NCI-H2196 treated with DMSO at 0.1 percent for 48 hours (cell line): ENCODE data around the gene NTM.

Experiments
- DNase-seq: peaks from one replicate; lab custom pipeline; 2025; ENCODE audit not compliant: unreplicated experiment; lab: John Stamatoyannopoulos, UW

NTM gene

DNA sequence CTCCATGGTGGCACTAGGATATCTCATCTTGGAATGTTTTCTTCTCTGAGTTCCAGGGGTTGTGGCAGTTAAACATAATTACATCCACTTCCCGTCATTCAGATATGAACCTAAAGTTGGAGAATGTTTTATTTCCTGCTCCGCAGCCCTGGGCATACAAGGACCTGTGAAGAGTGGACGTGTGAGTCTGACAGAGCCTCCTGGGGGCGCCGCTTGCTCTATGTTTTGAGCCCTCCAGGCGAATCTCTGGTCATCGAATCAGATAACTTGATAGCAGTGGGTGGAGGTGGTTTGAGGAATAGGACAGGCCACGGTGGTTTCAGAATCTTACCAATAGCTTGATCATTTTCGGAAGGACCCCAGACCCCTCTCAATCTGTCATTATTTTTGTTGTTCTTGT is 174.2 kb downstream of the NTM start:
- DNase-seq, result no peak

DNA sequence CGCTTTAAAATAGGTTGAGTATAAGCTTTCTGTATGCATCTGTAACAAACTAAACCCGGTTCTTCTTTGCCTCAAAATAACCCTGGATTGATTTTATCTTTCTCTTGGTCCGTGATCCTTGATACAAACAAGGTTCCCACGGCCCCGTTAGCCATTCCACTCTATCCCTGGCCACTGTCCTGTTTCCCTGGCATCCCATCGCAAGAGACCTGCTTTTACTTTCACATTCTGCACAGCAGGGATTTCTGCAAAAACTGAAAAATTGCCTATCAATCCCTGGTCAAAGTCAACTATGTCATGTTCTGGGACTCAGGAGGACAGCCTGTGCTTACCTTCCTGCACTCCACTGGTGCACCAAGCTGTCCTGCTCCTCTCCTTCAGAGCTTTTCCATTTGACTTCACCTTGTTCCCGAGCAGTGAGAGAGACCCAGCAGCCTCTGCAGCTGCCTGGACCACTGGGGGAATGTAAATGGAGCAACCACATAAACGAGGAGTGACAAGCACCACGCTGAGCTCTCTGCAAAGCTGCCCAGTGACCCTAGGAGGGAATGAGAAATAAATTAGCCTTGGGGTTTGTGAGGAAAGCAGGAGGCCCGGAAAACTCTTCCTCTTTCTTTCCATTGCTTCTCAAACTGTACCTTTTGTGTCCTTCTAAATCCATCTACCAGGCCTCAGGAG is 175.9 kb downstream of the NTM start:
- no peak for DNase-seq

DNA sequence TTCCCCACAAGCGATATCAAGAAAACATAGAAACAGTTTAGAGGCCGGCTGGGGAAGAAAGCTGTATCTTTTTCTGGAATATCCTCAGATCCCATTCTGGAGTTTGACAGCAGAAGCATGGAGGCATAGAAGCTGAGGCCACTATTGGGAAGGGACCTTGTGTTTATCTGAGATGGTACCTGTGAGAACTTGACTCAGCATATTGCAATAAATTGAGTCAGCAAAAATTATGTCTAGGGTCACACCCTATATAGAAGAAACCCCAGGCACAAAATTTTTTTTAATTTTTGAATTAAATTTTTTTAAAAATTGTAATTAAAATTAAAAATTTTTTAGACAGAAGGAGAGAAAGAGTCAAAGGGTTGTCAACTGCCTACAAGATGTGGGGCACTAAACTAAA is 178.7 kb downstream of the NTM start:
- DNase-seq, result no peak

GRCh38 chr11:131549770-131550169 is 179.4 kb downstream of the NTM start:
- no peak for DNase-seq

GRCh38 chr11:131560287-131560686 is 189.9 kb downstream of the NTM start:
- no peak for DNase-seq

DNA sequence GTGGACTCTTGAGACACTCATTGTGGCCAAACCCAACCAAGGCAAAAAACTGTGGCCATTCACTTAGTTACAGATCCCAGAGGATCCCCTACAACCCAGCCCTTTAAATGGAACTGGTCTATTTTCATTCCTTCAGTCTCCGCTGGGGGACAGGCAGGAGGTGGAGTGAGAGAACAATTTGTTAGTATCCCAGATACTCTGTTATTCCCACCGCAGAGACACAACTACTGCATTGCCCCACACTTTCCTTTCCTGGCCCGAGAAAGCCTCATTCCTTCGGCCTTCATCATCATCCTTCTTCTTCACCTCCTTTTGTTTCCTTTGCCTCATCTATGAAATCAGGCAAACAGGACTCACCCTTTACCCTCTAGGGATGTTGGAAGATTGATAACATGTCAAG is 191.1 kb downstream of the NTM start:
- DNase-seq, result no peak

DNA sequence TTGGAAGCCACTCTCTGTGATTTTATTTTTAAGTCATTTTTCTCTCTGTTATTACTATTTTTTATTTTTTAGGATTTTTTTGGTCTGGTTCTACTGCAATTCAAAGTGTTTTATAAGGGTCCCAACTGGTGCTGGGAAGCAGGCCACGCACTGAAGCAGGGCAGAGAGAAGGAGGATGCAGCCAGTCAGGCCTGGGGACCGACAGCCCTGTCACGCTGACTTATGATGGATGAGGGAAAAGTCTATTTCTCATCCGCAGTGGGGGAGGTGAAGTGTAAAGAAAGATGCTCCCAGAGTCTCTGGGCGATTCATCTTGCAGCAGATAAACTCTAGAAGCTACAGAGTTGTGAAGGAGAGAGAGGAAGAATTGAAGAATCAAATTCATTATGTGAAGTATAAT is 191.6 kb downstream of the NTM start:
- no peak for DNase-seq

DNA sequence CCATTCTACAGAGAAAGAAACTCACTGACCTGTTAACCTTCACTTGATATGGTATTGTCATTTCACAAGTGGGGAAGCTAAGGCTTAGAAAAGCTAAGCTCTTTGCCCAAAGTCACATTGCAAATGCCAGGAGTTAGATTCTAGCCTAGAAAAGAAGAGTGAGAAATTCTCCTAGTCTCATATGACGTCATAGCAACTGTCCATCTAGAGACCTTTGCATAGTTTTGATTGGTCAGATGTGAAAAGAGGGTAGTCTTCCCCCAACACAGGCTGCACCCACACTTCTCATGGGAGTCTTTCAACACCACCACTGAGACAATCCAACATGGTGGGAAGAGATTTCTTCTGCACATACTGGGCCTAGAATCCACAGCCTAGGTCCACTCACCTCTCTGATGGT is 197.9 kb downstream of the NTM start:
- DNase-seq, result no peak

- no peak for DNase-seq
Observed at GRCh38 chr11:131571571-131571970, 201.2 kb downstream of the NTM start.

DNA sequence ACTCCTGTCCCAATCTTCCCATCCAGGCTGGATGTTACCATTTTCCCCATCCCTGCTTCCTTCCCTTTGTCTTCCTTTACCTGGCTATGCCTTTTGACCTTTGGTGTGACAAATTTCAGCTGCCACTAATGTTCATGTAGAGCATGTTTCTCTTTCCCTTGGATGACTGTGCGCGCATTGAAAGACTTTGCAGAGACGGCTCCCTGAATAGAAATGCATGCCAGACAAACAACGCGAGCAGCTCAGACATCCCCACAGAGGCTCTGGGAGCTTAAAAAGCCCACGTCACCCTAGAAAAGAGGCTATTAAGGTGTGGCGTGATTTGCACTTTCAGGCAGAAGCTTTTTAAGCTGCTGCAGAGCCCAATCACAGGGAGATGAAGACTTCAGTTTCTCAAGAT is 202.0 kb downstream of the NTM start:
- no peak for DNase-seq

- no peak for DNase-seq
Observed at GRCh38 chr11:131579932-131580387, 209.5 kb downstream of the NTM start.

- no peak for DNase-seq
Observed at GRCh38 chr11:131580476-131580875, 210.1 kb downstream of the NTM start.

GRCh38 chr11:131581046-131581445 is 210.6 kb downstream of the NTM start:
- DNase-seq, result no peak

DNA sequence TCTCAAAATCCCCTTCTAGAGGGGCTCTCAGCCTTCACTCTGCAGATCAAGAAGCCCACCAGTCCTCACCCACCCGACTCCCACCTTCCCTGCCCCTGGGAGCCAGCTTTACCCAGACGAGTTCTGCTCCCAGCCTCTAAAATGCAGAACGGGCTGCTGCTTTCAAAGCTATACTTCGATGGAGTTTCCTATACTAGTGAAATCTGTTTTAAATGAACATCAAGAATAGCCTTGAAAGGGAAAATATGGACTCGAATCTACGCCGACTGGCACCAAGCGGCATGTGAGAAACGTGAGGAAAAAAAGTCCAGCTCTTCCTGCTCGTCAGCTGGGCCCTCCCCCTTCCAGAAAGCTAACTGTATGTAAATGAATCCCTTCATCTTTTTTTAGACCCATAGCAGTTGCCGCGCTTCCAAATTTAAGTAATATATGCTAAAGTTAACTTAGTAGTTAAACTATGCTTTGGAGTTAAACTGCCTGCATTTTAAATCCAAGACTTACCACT is 211.7 kb downstream of the NTM start:
- no peak for DNase-seq

- DNase-seq, result no peak
Observed at GRCh38 chr11:131583421-131583820, 213.0 kb downstream of the NTM start.

DNA sequence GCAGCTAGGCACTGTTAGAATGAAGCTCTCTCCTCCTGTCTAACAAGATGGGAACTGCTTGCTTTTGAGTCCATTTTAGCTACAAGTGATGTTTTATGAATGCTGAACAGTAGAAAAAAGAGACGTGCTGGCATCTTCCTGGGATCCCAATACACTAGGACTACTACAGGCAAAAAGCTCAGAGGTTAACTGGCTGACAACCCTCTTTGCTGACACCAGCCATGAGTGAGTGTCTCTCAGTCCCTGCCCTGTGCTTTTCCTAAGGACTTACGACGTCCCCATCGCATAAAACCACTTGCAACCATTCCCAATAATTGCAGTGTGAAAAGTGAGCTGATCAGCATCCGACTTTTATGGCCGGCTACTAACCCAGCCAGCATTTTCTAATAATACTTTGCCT is 213.5 kb downstream of the NTM start:
- no peak for DNase-seq

- DNase-seq, result no peak
Observed at GRCh38 chr11:131584785-131585592, 214.6 kb downstream of the NTM start.

DNA sequence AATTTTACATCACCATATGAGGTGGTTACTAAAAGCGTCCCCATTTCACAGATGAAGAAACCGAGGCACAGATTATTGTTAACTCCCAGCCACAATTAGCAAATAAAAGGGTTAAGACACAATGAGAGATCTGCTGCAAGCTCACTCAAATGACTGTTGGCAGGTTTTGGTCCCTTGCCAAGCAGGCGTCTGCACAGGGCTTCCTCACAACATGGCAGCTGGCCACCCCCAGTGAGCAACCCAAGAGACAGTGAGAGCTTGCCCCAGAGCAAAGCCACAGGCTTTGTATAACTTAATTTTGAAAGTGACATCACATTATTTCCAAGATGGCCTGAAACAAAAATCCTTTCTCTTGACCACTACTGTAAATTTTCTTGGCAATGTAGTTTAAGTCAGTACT is 217.6 kb downstream of the NTM start:
- DNase-seq, result no peak

DNA sequence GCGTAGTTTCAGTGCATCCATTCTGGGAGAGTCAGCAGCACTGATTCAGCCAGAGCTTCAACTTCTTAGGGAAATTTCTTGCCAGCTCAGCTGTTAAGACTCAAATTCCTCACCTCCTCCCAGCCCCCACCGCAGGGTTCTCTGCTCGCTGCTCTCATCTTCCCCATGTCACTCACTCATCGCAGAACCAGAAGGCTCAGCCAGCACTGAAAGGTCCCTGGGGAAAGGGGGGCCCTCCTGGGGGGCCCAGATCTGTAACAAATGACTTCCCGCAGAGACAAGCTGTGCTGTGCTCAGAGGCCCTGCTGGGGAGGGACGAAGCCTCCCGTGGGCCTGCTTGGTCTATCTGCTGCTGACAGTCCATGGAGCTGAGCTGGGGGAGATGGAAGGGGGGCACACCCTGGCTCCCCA is 220.6 kb downstream of the NTM start:
- no peak for DNase-seq

DNA sequence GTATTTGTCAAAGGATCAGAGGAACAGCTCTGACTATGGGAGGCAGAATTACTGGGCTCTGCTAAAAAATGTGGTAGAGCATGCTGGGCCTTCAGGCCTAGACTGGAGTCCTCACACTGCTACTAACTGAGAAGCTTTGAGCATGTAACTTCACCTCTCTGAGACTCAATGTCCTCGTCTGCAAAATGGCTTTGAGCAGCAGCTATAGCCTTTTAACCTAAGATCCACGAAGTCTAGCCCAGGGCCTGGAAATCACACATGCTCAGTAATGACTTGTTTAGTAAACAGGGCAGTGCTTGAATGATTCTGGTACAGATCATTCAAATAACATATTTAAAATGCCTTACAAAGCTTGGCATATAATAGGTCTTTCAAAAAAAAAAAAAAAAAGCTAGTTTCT is 221.7 kb downstream of the NTM start:
- DNase-seq, result no peak

- no peak for DNase-seq
Observed at GRCh38 chr11:131592734-131593133, 222.3 kb downstream of the NTM start.

DNA sequence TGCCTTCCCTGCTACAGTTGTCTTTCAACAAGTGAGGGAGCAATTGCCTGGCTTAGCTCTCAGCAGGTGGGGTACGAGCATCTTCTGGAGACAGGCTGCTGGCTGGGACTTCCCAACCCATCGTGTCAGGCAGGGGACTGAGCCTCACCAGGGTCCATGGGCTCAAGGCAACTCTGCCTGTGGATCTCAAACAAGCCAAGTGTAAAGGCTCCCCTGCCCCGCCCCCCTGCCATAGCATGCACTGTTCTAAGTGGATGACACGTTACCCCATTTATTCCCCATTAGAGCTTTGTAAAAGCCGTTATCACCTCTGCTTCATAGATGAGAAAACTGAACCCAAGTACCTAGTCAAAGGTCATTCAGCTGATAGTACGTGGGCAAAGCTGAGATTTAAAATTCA is 222.9 kb downstream of the NTM start:
- DNase-seq, result no peak
